Gastrocnemius medialis (tissue), 4 donors: ENCODE measurements around the gene DSTYK. TPM values are rescaled to one million over a fixed set of nuclear protein-coding genes. Genes with fewer than 3 reads are reported as not detected.

ENCODE experiments used
- ATAC-seq, 2 donors: fragments of 150-250 bp; one replicate each; pipeline ENCODE4 v1.9.1; 2016
- DNase-seq, 2 donors: peaks; one replicate each; pipeline ENCODE4 v3.0.0-alpha.2; 2019
- H3K27ac ChIP-seq, 4 donors: fragments of 200-600 bp; sonication (generic); 1 replicate in 1 of 4; 2 replicates in 3 of 4; pipeline ENCODE4 v1.5.1; 2016 to 2018; ENCODE audit warnings: mild to moderate bottlenecking in 2 of 4, moderate library complexity in 1 of 4
- H3K27me3 ChIP-seq, 3 donors: fragments of 200-600 bp; sonication (generic) in 2 of 3; 1 replicate in 1 of 3; 2 replicates in 2 of 3; pipeline versions ENCODE4 v1.5.1 to v1.6.0; 2016 to 2019; ENCODE audit warnings: mild to moderate bottlenecking in 1 of 3, moderate library complexity in 1 of 3
- H3K36me3 ChIP-seq, 2 donors: fragments of 200-600 bp; sonication (generic) in 1 of 2; one replicate each; pipeline ENCODE4 v1.5.1; 2017 to 2018
- H3K4me1 ChIP-seq, 2 donors: fragments of 200-600 bp; sonication (generic) in 1 of 2; one replicate each; pipeline ENCODE4 v1.5.1; 2016 to 2017; ENCODE audit warnings: mild to moderate bottlenecking in 2 of 2
- H3K4me3 ChIP-seq, 4 donors: fragments of 200-600 bp; sonication (generic) in 3 of 4; 1 replicate in 1 of 4; 2 replicates in 3 of 4; pipeline ENCODE4 v1.5.1; 2016 to 2019; ENCODE audit warnings: mild to moderate bottlenecking in 2 of 4
- H3K9me3 ChIP-seq, 3 donors: fragments of 200-600 bp; sonication (generic) in 2 of 3; 1 replicate in 1 of 3; 2 replicates in 2 of 3; pipeline ENCODE4 v1.5.1; 2016 to 2019
- POLR2A ChIP-seq, 2 donors: fragments of 450-650 bp; IDR thresholded peaks; one replicate each; pipeline ENCODE4 v1.6.1; 2017; ENCODE audit warnings: antibody characterized with exemption in 2 of 2, mild to moderate bottlenecking in 2 of 2, moderate library complexity in 2 of 2
- in situ Hi-C, 4 donors: fragments of 200-750 bp; cut with MboI; loops; one replicate each; pipeline versions ENCODE4 v1.15.0 to v1.8.0; 2017; ENCODE audit warnings: low sequenced_read_pairs in 4 of 4
- intact Hi-C: fragments of 100-400 bp; cut with DNase I; formaldehyde crosslinking; loops from one replicate; pipeline ENCODE4 v1.15.1; 2023; ENCODE audit warnings: low total_unique reads
- total RNA-seq, 4 donors: library from RNA; depleted of rRNA; stranded (reverse); fragments of >200 nt; gene quantifications; one replicate each; pipeline versions ENCODE4 v1.1.0 to v1.2.3, GENCODE V29; 2016
- TF ChIP-seq, protein P1 (sequence below), 5 experiments: fragments of 450-650 bp in 3 of 5; fragments of 200-600 bp in 2 of 5; sonication (generic) in 2 of 5; IDR thresholded peaks in 4 of 5; conservative IDR thresholded peaks in 1 of 5; 1 replicate in 4 of 5; 2 replicates in 1 of 5; pipeline ENCODE4 v1.5.1; 2016 to 2019; ENCODE audit warnings: antibody characterized with exemption in 5 of 5, mild to moderate bottlenecking in 3 of 5, moderate library complexity in 3 of 5

DSTYK gene
- total RNA-seq, 4 donors from 2014 or later = 12.2 to 15.8 (median 13.9) TPM

DNA sequence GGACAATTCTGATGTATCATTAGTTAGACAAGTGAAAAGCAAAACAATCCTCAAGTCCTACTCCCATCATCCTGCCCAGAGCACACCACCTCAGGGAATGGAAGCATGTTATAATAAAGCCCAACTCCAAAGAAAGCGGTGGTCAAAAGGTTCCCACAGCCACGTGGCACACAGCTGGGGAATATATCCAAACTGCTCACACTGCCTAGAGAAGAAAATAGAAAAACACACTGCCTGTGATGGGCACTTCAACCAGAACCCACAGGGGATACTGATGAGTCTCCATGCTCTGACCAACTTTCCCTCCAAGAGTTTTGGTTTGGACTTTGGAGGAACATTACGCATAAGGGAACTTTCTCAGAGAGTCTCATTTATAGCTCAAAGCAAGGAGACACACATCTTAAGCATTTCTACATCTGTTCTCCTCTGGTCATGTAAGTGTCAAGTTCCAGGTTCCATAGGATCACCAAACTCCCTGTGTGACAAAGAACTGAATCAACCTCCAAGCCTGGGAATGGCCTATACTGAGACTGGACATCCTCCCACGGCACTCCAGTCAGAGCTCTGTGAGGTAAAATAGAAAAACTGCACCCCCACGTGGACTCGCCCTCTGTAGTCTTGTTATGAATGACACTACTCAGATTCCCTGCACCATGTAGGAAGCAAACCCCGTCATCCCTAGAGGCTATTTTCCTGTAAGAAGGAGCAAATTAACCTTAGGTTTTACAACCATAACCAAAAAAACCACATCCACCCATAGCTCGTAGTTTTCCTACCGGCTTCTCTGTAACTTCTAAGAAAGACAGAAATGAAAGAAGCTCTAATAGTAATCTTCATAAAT, 12.2 kb downstream of the DSTYK start:
- ATAC-seq = peak; percentile 60 to 77
- in situ Hi-C loops = no loop called here
- H3K36me3 ChIP-seq = no peaks in the 10 kb centered on the region
- H3K4me1 ChIP-seq = peaks cover 37 to 39% of the 10 kb centered on the region in 2 donors
- peak in 1 of 2 donors; percentile 48 for DNase-seq
- no peaks in the 10 kb centered on the region for H3K27me3 ChIP-seq
- H3K9me3 ChIP-seq = no peaks in the 10 kb centered on the region
- no peak overlapping the region for H3K4me3 ChIP-seq
- intact Hi-C loops = loop anchor here (5.0 kb wide), 1 partner anchor 77 kb away; the partner anchor contains the start of gene RBBP5
- no peak for TF ChIP-seq POLR2A (IDR thresholded peaks at IDR 0.05)
- TF ChIP-seq, protein P1, sequence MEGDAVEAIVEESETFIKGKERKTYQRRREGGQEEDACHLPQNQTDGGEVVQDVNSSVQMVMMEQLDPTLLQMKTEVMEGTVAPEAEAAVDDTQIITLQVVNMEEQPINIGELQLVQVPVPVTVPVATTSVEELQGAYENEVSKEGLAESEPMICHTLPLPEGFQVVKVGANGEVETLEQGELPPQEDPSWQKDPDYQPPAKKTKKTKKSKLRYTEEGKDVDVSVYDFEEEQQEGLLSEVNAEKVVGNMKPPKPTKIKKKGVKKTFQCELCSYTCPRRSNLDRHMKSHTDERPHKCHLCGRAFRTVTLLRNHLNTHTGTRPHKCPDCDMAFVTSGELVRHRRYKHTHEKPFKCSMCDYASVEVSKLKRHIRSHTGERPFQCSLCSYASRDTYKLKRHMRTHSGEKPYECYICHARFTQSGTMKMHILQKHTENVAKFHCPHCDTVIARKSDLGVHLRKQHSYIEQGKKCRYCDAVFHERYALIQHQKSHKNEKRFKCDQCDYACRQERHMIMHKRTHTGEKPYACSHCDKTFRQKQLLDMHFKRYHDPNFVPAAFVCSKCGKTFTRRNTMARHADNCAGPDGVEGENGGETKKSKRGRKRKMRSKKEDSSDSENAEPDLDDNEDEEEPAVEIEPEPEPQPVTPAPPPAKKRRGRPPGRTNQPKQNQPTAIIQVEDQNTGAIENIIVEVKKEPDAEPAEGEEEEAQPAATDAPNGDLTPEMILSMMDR (IDR thresholded peaks at IDR 0.05 in 4 of 5, conservative IDR thresholded peaks at IDR 0.05 in 1 of 5) = no peak
- peak overlapping the region in 3 of 4 donors; percentile 3 to 46 (median 32) for H3K27ac ChIP-seq

DNA sequence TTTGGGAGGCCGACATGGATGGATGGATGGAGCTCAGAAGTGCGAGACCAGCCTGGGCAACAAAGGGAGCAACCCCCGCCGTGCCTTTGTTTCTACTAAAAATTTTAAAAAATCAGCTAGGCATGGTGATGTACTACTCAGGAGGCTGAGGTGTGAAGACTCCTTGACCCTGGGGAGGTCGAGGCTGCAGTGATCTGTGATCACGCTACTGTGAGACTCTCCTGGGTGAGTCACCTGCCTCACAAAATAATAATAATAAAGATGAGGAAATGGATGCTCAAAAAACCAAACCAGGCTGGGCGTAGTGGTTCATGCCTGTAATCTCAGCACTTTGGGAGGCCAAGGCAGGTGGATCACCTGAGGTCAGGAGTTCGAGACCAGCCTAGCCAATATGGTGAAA, 19.2 kb downstream of the DSTYK start:
- no peak overlapping the region for H3K4me3 ChIP-seq
- intact Hi-C loops (no loop called here), in situ Hi-C loops (no loop called here)
- no peak for TF ChIP-seq POLR2A (IDR thresholded peaks at IDR 0.05)
- TF ChIP-seq, protein P1 (IDR thresholded peaks at IDR 0.05 in 4 of 5, conservative IDR thresholded peaks at IDR 0.05 in 1 of 5) = no peak
- H3K4me1 ChIP-seq = peaks cover 17 to 24% of the 10 kb centered on the region in 2 donors
- H3K36me3 ChIP-seq = no peaks in the 10 kb centered on the region
- no peak overlapping the region for H3K27ac ChIP-seq
- DNase-seq (no peak), ATAC-seq (no peak)
- H3K27me3 ChIP-seq = no peaks in the 10 kb centered on the region
- H3K9me3 ChIP-seq = no peaks in the 10 kb centered on the region

DNA sequence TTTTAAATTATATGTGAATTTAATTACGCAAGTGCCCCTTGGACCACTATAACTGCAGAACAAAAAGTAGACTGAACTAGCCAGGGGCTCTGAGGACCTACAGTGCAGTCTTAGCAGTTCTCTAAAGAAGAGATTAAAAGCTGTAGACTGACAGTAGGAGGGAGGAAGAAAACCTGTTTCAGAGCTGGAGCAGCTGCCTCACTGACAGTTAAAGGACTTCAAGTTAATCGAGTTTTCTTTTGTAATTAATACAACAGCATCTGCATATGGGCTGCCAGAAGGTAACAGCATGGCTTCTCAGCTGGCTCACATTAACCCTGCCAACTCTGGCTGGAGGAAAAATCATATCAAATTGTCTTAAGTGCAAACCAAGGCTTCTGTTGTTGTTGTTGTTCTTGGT, 19.9 kb downstream of the DSTYK start:
- H3K27me3 ChIP-seq = no peaks in the 10 kb centered on the region
- no peak overlapping the region for H3K27ac ChIP-seq
- DNase-seq (no peak), ATAC-seq (no peak)
- intact Hi-C loops (no loop called here), in situ Hi-C loops (no loop called here)
- TF ChIP-seq POLR2A (IDR thresholded peaks at IDR 0.05) = no peak
- TF ChIP-seq, protein P1 (IDR thresholded peaks at IDR 0.05 in 4 of 5, conservative IDR thresholded peaks at IDR 0.05 in 1 of 5) = no peak
- no peaks in the 10 kb centered on the region for H3K9me3 ChIP-seq
- H3K4me1 ChIP-seq = peaks cover 17 to 24% of the 10 kb centered on the region in 2 donors
- peaks cover 2 to 6% of the 10 kb centered on the region in 2 donors for H3K36me3 ChIP-seq
- no peak overlapping the region for H3K4me3 ChIP-seq

DNA sequence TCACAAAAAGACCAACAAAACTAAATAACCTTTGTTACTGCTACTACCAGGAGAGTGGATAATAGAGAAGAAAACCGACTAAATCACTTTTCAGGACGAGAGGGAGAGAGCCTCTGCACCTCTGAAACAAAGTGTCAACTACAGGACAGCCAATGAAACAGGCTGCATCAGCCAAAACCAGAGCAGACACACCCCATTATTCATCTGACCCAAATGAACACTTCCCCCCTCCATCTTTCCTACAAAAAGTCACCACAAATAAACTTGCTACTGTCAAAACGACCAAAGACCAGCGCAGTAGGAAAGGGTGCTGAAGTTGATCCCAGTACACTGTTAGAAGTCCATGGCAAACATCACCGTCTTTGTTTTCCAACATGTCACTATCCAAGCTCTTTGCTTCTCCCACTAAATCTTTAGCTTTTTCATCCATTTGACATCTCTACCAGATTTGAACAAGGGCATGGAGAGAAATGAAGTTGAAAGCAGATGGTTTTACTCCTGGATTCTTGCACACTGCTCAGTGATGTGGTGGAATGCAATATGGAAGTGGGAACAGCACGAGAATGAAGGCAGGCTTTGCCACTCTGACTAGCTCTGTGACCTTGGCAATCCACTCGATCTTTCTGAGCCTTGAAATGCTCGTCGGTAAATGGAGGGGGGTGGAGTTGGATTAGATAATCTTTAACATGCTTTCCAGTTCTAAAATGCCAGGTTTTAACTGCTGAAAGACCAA, 20.5 kb downstream of the DSTYK start:
- ATAC-seq = no peak
- intact Hi-C loops = no loop called here
- TF ChIP-seq, protein P1 (IDR thresholded peaks at IDR 0.05 in 4 of 5, conservative IDR thresholded peaks at IDR 0.05 in 1 of 5) = no peak
- no peak for TF ChIP-seq POLR2A (IDR thresholded peaks at IDR 0.05)
- no peaks in the 10 kb centered on the region for H3K9me3 ChIP-seq
- H3K27ac ChIP-seq = no peak overlapping the region
- H3K36me3 ChIP-seq = peaks cover 2 to 13% of the 10 kb centered on the region in 2 donors
- H3K4me1 ChIP-seq = peaks cover 17 to 24% of the 10 kb centered on the region in 2 donors
- H3K27me3 ChIP-seq = no peaks in the 10 kb centered on the region
- DNase-seq = no peak
- in situ Hi-C loops = no loop called here
- no peak overlapping the region for H3K4me3 ChIP-seq
